Measurements from ENCODE around the gene TMEM170B.

The TMEM170B gene

DNA sequence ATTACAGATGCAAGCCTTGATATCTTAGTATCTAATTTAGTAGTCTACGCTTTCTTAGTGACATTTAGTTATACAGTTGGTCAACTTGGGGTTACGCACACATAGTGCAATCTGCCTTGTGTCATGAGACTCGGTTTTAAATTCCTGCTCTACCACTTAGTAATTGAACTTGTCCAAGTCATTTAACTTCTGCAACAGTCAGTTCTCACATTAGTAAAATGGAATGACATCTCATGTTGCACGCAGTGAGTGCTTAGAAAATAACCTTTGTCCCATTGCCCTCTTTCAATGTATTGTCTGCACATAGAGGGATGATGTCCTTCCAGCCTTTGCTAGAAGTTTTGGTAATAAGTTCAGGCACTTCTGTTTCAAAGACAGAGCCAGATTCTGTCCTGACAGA lies 48.6 kb downstream of the TMEM170B start:
- no peak for DNase-seq (ENCODE audit: low read depth)

DNA sequence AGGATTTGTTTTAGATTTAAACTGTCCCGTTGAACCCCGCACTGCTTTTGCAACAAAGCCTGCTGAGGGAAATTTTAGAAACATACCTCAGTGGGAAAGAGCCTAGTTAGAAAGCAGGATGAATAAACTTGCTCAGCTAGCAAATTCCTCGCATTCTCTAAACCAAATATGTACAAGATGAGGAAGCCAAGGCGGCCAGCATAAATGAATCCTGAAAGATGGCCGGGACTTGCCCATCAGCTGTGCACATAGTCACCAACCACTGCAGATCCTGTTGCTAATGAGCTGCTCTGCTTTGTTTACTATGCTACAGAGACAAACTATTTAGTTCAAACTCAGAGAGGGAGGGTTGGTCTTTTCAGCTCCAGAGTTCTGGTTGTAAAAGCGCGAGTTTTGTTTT lies 49.0 kb downstream of the TMEM170B start:
- no peak for DNase-seq (ENCODE audit: low read depth)

DNA sequence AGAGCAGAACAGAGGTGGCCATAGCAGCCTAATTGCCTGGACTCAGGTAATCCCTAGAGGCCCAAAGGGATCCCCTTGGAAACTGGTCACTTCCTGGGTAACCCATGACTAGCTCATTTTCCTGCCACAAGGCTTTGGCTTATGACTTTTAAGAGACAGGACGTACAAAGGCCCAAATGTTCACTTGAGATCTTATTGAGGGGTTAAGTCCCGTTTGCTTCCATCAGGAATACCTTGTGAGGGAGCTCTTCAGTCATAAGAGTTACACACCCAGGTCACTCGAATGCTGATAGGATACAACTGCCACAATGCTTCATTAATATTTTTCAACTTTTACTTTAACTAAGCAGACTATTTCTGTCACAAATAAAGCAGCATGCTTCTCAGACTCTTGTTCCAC lies 51.7 kb downstream of the TMEM170B start:
- no peak for DNase-seq (ENCODE audit: low read depth)

DNA sequence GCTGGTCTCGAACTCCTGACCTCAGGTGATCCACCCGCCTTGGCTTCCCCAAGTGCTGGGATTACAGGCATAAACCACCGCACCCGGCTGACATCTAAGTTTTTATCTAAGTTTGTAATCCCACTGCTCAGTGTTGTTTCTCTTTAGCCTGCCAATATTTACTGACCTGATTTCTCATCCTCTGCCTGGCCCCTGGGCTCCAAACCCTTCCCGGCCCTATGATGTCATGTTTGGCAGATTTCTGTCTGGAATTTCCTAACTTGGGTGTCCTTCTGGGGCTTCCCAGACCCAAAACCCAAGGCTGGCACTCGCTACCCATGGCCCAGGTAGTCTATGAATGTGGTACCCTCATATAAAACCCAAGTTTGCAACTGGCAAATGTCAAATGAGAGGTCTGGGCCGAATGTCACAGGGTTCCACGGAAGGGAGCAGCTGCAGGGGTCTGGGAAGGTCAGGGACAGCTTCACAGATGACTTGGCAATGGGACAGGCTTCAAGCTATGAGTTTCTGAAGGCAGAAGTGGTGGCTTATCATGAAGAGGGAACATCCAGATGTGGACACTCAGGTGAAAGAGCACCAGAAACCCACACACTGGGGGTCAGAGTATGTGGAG lies 54.9 kb downstream of the TMEM170B start:
- DNase-seq (ENCODE audit: low read depth): no peak

GRCh38 chr6:11593096-11593495 lies 55.5 kb downstream of the TMEM170B start:
- no peak for DNase-seq (ENCODE audit: low read depth)

DNA sequence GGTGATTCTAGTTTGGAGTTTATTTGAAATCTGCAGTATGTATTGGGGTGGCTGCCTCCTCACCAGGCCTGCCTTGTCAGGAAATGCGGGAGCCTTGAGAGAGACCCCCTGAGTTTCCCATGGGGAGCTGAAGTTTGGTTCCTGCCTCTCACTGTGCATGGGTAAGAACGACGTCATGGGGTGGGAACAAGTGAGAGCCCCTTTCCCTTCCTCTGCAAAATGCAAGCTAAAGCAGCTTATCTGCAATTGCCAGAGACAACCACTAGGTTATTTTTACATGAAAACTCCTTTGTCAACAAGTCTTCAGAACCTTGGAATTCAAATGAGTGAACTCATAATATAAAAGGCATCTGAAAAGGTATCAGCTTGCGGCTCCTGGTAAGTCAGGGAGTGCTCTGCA lies 58.4 kb downstream of the TMEM170B start:
- no peak for DNase-seq (ENCODE audit: low read depth)

DNA sequence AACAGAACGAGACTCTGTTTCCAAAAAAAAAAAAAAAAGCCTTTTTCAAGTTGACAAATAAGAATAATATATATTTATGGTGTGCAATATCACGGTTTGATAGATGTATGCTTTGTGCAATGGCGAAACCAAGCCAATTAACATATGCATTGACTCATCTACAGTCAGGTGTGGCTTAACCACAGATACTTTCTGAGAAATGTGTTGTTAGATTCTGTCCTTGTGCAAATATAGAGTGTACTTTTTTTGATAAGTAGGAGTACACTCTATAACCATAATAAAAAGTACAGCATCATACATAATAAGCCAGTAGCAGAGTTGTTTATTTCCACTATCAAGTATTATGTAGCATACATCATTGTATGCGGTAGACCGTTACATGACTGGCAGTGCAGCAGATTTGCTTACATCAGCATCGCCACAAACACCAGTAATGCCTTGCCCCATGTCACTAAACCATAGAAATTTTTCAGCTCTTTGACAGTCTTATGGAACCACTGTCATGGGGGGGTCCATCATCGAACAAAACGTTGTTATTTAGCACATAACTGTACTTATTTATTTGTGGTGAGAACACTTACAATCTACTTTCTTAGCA lies 59.2 kb downstream of the TMEM170B start:
- no peak for DNase-seq (ENCODE audit: low read depth)

GRCh38 chr6:11598687-11599086 lies 61.1 kb downstream of the TMEM170B start:
- no peak for DNase-seq (ENCODE audit: low read depth)

DNA sequence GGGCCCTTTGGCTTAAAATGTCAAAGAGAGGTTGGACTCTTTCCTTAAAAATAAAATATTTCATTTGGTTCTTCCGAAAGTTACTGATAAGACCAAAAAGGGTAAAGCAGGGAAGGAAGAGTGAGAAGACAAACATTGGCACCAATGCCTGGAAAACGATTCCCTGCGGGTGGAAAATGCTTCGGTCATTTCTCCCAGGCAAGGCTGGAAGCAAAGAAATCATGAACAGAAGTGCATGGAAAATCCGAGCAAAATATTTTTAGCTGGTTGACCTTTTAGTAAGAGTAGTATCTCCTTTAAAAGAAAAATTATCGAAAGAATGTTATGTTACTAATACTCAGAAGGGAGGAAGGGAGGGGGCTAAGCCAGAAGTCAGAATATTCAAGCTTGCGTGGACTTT lies 62.7 kb downstream of the TMEM170B start:
- no peak for DNase-seq (ENCODE audit: low read depth)

DNA sequence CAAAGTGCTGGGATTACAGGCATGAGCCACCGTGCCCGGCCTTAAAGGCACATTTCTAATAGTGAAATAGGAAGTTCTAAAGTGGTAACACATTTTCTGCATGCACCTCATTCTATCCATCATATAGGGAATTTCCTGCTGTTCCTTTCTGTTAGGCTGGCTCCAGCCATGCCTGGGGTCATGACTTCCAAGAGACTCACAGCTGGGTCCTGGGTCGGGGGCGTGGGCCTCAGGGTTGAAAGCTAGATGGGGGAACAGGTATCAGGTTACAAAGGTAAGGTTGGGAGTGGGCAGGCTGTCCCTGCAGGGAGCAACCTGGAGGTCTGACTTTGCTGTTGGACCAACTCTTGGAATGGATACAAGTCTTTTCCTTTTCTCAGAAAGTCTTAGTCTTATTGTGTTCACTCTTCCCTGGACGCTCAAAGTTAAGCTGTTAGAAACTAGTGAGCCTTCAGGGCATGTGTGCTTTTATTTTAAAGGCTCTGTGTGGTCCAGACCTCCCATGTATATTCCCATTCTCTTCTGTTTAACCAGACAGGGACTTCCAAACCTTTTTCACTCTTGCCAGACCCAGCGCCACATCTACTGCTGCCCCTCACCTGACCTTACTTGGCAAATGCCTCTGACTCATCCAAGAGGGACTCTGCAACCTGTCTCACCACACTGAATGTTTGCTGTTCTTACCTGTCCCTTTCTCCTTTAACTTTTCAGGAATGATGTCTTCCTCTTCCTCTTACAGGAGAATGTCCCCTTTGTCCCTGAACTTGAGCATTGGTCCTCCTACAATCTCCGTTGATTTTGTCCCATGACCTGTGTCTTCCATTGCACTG lies 64.4 kb downstream of the TMEM170B start:
- DNase-seq (ENCODE audit: low read depth): no peak

- DNase-seq (ENCODE audit: low read depth): no peak
These were observed 66.7 kb downstream of the TMEM170B start for GRCh38 chr6:11604215-11604614.

- no peak for DNase-seq (ENCODE audit: low read depth)
These were observed 67.4 kb downstream of the TMEM170B start for GRCh38 chr6:11604836-11605506.

GRCh38 chr6:11605507-11605905 lies 68.0 kb downstream of the TMEM170B start:
- no peak for DNase-seq (ENCODE audit: low read depth)

GRCh38 chr6:11606332-11606731 lies 68.8 kb downstream of the TMEM170B start:
- DNase-seq (ENCODE audit: low read depth): no peak

- DNase-seq (ENCODE audit: low read depth): no peak
These were observed 69.8 kb downstream of the TMEM170B start for GRCh38 chr6:11607383-11607782.

DNA sequence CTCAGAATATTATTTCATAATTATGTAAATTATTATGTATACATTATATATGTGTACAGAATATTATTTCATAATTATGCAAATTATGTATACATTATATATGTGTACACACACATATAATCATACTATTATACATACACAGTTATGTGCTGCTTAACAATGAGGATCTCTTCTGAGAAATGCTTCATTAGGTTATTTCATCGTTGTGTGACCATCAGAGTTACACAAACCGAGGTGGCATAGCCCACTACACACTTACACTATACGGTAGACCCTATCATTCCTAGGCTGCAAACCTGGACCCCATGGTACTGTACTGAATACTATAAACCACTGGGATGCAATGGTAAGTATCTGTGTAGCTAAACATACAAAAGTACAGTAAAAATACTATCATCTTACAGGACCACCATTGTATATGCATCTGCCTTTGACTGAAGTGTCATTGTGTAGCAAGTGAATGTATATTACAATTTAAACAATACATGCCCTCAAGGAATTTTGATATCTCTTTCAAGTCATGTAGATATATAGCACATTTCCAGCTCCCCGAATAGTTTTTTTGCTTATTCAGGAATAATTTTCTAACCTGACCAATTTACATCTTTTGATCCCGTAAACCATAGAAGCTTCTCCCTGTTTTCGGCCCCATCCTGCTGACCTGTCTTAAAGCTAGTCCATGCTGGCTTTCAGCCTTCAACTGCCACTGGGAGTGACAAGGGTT lies 71.2 kb downstream of the TMEM170B start:
- DNase-seq (ENCODE audit: low read depth): no peak

GRCh38 chr6:11609324-11610071 lies 71.9 kb downstream of the TMEM170B start:
- DNase-seq (ENCODE audit: low read depth): no peak

- no peak for DNase-seq (ENCODE audit: low read depth)
These were observed 75.8 kb downstream of the TMEM170B start for GRCh38 chr6:11613336-11613735.

DNA sequence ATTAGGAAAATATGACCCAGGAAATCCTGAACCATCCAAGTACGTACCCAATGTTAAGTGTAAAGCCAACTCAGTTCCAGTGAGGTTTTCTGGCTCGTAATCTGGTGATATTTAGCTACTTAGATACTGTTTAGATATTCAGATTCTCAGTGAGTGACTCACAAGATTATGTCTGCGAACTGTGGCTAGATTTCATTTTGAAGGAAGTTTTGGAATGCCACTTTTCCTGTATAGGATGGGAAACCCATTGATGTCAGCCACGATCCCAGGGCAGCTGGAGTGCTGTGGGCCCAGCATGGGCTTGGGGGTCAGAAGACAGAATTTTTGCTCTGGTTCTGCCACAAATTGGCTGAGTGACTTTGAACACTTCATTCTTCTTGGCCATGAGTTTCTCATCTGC lies 76.3 kb downstream of the TMEM170B start:
- no peak for DNase-seq (ENCODE audit: low read depth)

DNA sequence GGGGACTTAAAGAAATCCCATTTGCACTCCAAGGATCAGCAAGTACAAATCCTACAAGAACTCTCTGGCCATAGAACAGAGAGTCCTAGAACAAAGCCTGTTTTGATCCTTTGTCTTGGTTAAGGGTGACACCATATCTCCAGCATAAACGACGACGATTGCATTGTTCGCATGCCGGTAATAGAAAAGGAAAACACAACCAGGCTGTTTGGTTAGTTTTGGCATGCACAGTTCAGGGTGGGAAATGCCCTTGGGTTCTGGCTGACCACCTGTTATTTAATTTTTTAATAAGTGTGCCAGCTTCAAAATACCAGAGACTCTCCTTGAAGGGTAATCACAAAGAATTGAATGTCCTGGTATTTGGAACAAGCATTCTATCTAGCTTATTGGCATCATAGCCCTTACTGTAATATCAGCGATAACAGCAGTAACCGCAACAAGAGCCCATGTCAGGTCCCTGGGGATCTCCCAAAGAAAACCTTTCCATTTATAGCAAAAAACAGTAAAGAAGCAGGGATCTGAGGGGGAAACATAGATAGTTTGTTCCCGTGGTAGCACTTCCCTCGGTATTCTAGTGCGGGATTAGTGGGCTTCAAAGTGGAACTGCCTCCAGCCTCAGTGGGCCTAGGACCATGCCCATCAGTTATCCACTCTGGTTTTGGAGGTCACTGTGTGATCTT lies 77.1 kb downstream of the TMEM170B start:
- DNase-seq (ENCODE audit: low read depth): no peak

GRCh38 chr6:11615214-11615602 lies 77.7 kb downstream of the TMEM170B start:
- no peak for DNase-seq (ENCODE audit: low read depth)
